Measurements from ENCODE around the gene TTC13.

GRCh38 chr1:230979389-230979716 lies 692 bp upstream of the TTC13 start:
- TF ChIP-seq, protein P1, sequence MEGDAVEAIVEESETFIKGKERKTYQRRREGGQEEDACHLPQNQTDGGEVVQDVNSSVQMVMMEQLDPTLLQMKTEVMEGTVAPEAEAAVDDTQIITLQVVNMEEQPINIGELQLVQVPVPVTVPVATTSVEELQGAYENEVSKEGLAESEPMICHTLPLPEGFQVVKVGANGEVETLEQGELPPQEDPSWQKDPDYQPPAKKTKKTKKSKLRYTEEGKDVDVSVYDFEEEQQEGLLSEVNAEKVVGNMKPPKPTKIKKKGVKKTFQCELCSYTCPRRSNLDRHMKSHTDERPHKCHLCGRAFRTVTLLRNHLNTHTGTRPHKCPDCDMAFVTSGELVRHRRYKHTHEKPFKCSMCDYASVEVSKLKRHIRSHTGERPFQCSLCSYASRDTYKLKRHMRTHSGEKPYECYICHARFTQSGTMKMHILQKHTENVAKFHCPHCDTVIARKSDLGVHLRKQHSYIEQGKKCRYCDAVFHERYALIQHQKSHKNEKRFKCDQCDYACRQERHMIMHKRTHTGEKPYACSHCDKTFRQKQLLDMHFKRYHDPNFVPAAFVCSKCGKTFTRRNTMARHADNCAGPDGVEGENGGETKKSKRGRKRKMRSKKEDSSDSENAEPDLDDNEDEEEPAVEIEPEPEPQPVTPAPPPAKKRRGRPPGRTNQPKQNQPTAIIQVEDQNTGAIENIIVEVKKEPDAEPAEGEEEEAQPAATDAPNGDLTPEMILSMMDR (IDR thresholded peaks at IDR 0.05), result no peak
- no peak for TF ChIP-seq EP300 (IDR thresholded peaks at IDR 0.05)
